HCT116 (cell line): ENCODE results near the gene DQX1. TPM values are rescaled to one million over a fixed set of nuclear protein-coding genes. Genes with fewer than 3 reads are reported as not detected.

ENCODE experiments used
- ATAC-seq: fragments of 200-7000 bp; cut with Tn5 transposase; 2 replicates; pipeline ENCODE4 v1.9.1; 2020; ENCODE audit warnings: mild to moderate bottlenecking, moderate library complexity
- BruUV-seq: library from RNA; stranded (reverse); fragments of 400-500 nt; replicated peaks from 2 replicates; lab custom pipeline; 2021; lab: Mats Ljungman, UMichigan
- CTCF ChIA-PET: fragments of 300-600 bp; sonication (Branson Sonifier 250); formaldehyde crosslinking; loops from one replicate; lab custom pipeline; 2021; ENCODE audit warnings: antibody characterized with exemption; lab: Charles Lee
- POLR2A ChIA-PET: fragments of 300-600, 350-600 bp; sonication (Branson Sonifier 250); formaldehyde crosslinking; loops from one replicate; lab custom pipeline; 2021; ENCODE audit warnings: antibody characterized with exemption; lab: Charles Lee
- RAD21 ChIA-PET, 2 experiments: fragments of 300-600 bp; sonication (Branson Sonifier 250); formaldehyde crosslinking; loops; one replicate each; lab custom pipeline; 2023; ENCODE audit warnings: low total read pairs in 2 of 2; ENCODE audit not compliant: uncharacterized antibody in 2 of 2, unreplicated experiment in 2 of 2, low non-redundant PET in 1 of 2; lab: Charles Lee
- DNase-seq: peaks from one replicate; pipeline ENCODE4 v3.0.0-alpha.2; 2010; ENCODE audit warnings: low read depth, low spot score
- H2AFZ ChIP-seq: fragments of 200-600 bp; shearing (Covaris generic), sonication (generic); 2 replicates; pipeline ENCODE4 v1.6.1; 2017; ENCODE audit warnings: low read depth, mixed run types, mixed read lengths, antibody characterized with exemption, low read length; ENCODE audit not compliant: poor library complexity, severe bottlenecking
- H3K27ac ChIP-seq: 2 replicates; pipeline ENCODE4 v1.5.1; 2012; ENCODE audit warnings: low read depth, low read length
- H3K27me3 ChIP-seq: fragments of 200-600 bp; sonication (generic); 2 replicates; pipeline ENCODE4 v1.6.1; 2016; ENCODE audit warnings: mixed run types, low read length, mixed read lengths; ENCODE audit not compliant: insufficient read depth
- H3K36me3 ChIP-seq, 2 experiments: fragments of 200-500 bp in 1 of 2; fragments of 200-600 bp in 1 of 2; sonication (Bioruptor generic) in 1 of 2; sonication (generic) in 1 of 2; 2 replicates each; pipeline versions ENCODE4 v1.5.1 to v1.6.1; 2014 to 2016; ENCODE audit warnings: low read length in 2 of 2, inconsistent platforms in 1 of 2, mixed read lengths in 1 of 2, mixed run types in 1 of 2; ENCODE audit not compliant: insufficient read depth in 2 of 2, control insufficient read depth in 1 of 2
- H3K4me1 ChIP-seq, 2 experiments: fragments of 200-600 bp in 1 of 2; sonication (generic) in 1 of 2; 2 replicates each; pipeline versions ENCODE4 v1.5.1 to v1.6.1; 2012 to 2017; ENCODE audit warnings: low read length in 2 of 2, inconsistent platforms in 1 of 2, mild to moderate bottlenecking in 1 of 2, mixed read lengths in 1 of 2, mixed run types in 1 of 2, moderate library complexity in 1 of 2; ENCODE audit not compliant: insufficient read depth in 2 of 2, control insufficient read depth in 1 of 2
- H3K4me2 ChIP-seq: fragments of 200-600 bp; sonication (generic); 2 replicates; pipeline ENCODE4 v1.6.1; 2017; ENCODE audit warnings: mixed run types, low read length, mixed read lengths
- H3K4me3 ChIP-seq, 2 experiments: fragments of 200-600 bp in 1 of 2; sonication (generic) in 1 of 2; replicated peaks in 1 of 2; 2 replicates each; pipeline ENCODE4 v1.5.1; 2011 to 2016; ENCODE audit warnings: low read length in 2 of 2, control low read depth in 1 of 2, low read depth in 1 of 2, mild to moderate bottlenecking in 1 of 2, mixed read lengths in 1 of 2, mixed run types in 1 of 2
- H3K79me2 ChIP-seq: fragments of 200-600 bp; sonication (generic); 2 replicates; pipeline ENCODE4 v1.6.1; 2017; ENCODE audit warnings: mild to moderate bottlenecking, mixed run types, low read length, moderate library complexity, mixed read lengths; ENCODE audit not compliant: insufficient read depth
- H3K9ac ChIP-seq: fragments of 200-600 bp; sonication (generic); 2 replicates; pipeline ENCODE4 v1.6.1; 2016; ENCODE audit warnings: low read length, mixed read lengths
- H3K9me2 ChIP-seq: fragments of 200-600 bp; sonication (generic), shearing (Covaris generic); 2 replicates; pipeline ENCODE4 v1.6.1; 2017; ENCODE audit warnings: mixed run types, mild to moderate bottlenecking, moderate library complexity; ENCODE audit not compliant: insufficient read depth
- H3K9me3 ChIP-seq, 2 experiments: fragments of 200-500 bp in 1 of 2; fragments of 200-600 bp in 1 of 2; sonication (Bioruptor generic) in 1 of 2; sonication (generic) in 1 of 2; 2 replicates each; pipeline ENCODE4 v1.6.1; 2014 to 2017; ENCODE audit warnings: low read length in 2 of 2, mixed read lengths in 2 of 2, inconsistent platforms in 1 of 2, low read depth in 1 of 2, mild to moderate bottlenecking in 1 of 2, mixed run types in 1 of 2, moderate library complexity in 1 of 2; ENCODE audit not compliant: control insufficient read depth in 1 of 2, insufficient read depth in 1 of 2
- H4K20me1 ChIP-seq: fragments of 200-600 bp; sonication (generic), shearing (Covaris generic); 2 replicates; pipeline ENCODE4 v1.6.1; 2017; ENCODE audit warnings: mixed run types, mild to moderate bottlenecking, moderate library complexity; ENCODE audit not compliant: insufficient read depth
- CEBPB ChIP-seq: IDR thresholded peaks from 2 replicates; pipeline ENCODE4 v1.6.1; 2012; ENCODE audit warnings: low read depth
- EGR1 ChIP-seq: IDR thresholded peaks from 2 replicates; pipeline ENCODE4 v1.6.1; 2012; ENCODE audit warnings: low read depth
- EZH2 ChIP-seq: fragments of 200-600 bp; sonication (generic); IDR thresholded peaks from 2 replicates; pipeline ENCODE4 v1.6.1; 2017; ENCODE audit warnings: antibody characterized with exemption, mixed run types
- POLR2A ChIP-seq: IDR thresholded peaks from 2 replicates; pipeline ENCODE4 v1.7.0; 2011; ENCODE audit warnings: borderline replicate concordance; ENCODE audit not compliant: insufficient read depth, insufficient read length; ENCODE audit errors: extremely low read depth
- RAD21 ChIP-seq: IDR thresholded peaks from 2 replicates; pipeline ENCODE4 v1.6.1; 2012; ENCODE audit warnings: low read depth, mild to moderate bottlenecking
- SIN3A ChIP-seq: IDR thresholded peaks from 2 replicates; pipeline ENCODE4 v1.6.1; 2012; ENCODE audit warnings: low read depth
- SP1 ChIP-seq: IDR thresholded peaks from 2 replicates; pipeline ENCODE4 v1.6.1; 2012; ENCODE audit warnings: low read depth
- intact Hi-C: fragments of 100-400 bp; cut with micrococcal nuclease; formaldehyde crosslinking; loops from 2 replicates; pipeline ENCODE4 v1.10.0; 2022
- total RNA-seq: library from RNA; stranded (reverse); gene quantifications from one replicate; pipeline ENCODE4 v1.2.1, GENCODE V29; 2021; ENCODE audit not compliant: unreplicated experiment
- TF ChIP-seq, protein P1 (sequence below), 3 experiments: fragments of 200-600 bp in 1 of 3; sonication (generic) in 1 of 3; IDR thresholded peaks in 2 of 3; conservative IDR thresholded peaks in 1 of 3; 2 replicates each; pipeline ENCODE4 v1.5.1; 2012 to 2017; ENCODE audit warnings: low read depth in 2 of 3, low read length in 2 of 3, antibody characterized with exemption in 1 of 3, borderline replicate concordance in 1 of 3, control low read depth in 1 of 3, mild to moderate bottlenecking in 1 of 3, mixed read lengths in 1 of 3, mixed run types in 1 of 3, moderate library complexity in 1 of 3; ENCODE audit not compliant: insufficient read depth in 1 of 3
- TF ChIP-seq, protein P2 (sequence below): IDR thresholded peaks from 2 replicates; pipeline ENCODE4 v1.6.1; 2012; ENCODE audit warnings: low read depth
- TF ChIP-seq, protein P3 (sequence below): IDR thresholded peaks from 2 replicates; pipeline ENCODE4 v1.6.1; 2012
- TF ChIP-seq, protein P4 (sequence below): IDR thresholded peaks from 2 replicates; pipeline ENCODE4 v1.6.1; 2012

Gene DQX1
- total RNA-seq, 1 experiment from 2014 or later = 0.98 TPM

DNA sequence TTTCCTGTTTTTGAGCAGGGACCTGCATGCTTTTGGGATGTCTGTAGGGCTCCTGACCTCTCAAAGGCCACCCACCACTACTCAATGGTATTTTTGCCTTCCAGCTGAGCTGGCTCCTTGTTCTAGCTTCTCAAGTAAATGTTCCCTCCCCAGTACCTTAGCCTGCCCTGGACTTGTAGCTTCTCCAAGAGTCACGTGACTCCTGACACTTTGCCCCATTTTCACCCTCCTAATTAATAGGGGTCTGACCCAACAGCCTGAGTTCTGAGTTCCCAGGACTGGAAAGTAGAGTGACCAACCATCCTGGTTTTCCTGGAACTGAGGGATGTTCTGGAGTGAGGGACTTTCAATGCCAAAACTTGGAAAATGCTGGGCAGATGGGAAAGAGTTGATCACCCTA lies 30.6 kb downstream of the DQX1 start:
- Histone ChIP-seq H3K4me1 (no peaks in the 10 kb centered on the region), H3K4me2 (no peak overlapping the region), H3K9me3 (no peaks in the 10 kb centered on the region), H4K20me1 (no peaks in the 10 kb centered on the region), H3K79me2 (no peaks in the 10 kb centered on the region)
- intact Hi-C loops = no loop called here
- CTCF ChIA-PET = no interaction called here
- no peak for DNase-seq
- TF ChIP-seq, protein P1, sequence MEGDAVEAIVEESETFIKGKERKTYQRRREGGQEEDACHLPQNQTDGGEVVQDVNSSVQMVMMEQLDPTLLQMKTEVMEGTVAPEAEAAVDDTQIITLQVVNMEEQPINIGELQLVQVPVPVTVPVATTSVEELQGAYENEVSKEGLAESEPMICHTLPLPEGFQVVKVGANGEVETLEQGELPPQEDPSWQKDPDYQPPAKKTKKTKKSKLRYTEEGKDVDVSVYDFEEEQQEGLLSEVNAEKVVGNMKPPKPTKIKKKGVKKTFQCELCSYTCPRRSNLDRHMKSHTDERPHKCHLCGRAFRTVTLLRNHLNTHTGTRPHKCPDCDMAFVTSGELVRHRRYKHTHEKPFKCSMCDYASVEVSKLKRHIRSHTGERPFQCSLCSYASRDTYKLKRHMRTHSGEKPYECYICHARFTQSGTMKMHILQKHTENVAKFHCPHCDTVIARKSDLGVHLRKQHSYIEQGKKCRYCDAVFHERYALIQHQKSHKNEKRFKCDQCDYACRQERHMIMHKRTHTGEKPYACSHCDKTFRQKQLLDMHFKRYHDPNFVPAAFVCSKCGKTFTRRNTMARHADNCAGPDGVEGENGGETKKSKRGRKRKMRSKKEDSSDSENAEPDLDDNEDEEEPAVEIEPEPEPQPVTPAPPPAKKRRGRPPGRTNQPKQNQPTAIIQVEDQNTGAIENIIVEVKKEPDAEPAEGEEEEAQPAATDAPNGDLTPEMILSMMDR (IDR thresholded peaks at IDR 0.05 in 2 of 3, conservative IDR thresholded peaks at IDR 0.05 in 1 of 3; ENCODE audit: borderline replicate concordance in 1 of 3, insufficient read depth in 1 of 3, low read depth in 2 of 3, low read length in 2 of 3) = no peak
- no peak for TF ChIP-seq EGR1
- TF ChIP-seq CEBPB = no peak
- no peak for TF ChIP-seq RAD21
- TF ChIP-seq, protein P2, sequence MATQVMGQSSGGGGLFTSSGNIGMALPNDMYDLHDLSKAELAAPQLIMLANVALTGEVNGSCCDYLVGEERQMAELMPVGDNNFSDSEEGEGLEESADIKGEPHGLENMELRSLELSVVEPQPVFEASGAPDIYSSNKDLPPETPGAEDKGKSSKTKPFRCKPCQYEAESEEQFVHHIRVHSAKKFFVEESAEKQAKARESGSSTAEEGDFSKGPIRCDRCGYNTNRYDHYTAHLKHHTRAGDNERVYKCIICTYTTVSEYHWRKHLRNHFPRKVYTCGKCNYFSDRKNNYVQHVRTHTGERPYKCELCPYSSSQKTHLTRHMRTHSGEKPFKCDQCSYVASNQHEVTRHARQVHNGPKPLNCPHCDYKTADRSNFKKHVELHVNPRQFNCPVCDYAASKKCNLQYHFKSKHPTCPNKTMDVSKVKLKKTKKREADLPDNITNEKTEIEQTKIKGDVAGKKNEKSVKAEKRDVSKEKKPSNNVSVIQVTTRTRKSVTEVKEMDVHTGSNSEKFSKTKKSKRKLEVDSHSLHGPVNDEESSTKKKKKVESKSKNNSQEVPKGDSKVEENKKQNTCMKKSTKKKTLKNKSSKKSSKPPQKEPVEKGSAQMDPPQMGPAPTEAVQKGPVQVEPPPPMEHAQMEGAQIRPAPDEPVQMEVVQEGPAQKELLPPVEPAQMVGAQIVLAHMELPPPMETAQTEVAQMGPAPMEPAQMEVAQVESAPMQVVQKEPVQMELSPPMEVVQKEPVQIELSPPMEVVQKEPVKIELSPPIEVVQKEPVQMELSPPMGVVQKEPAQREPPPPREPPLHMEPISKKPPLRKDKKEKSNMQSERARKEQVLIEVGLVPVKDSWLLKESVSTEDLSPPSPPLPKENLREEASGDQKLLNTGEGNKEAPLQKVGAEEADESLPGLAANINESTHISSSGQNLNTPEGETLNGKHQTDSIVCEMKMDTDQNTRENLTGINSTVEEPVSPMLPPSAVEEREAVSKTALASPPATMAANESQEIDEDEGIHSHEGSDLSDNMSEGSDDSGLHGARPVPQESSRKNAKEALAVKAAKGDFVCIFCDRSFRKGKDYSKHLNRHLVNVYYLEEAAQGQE = no peak
- TF ChIP-seq POLR2A = no peak
- no peak for TF ChIP-seq SIN3A
- TF ChIP-seq EZH2 = no peak
- TF ChIP-seq SP1 = no peak
- TF ChIP-seq, protein P3, sequence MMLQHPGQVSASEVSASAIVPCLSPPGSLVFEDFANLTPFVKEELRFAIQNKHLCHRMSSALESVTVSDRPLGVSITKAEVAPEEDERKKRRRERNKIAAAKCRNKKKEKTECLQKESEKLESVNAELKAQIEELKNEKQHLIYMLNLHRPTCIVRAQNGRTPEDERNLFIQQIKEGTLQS = no peak
- TF ChIP-seq, protein P4, sequence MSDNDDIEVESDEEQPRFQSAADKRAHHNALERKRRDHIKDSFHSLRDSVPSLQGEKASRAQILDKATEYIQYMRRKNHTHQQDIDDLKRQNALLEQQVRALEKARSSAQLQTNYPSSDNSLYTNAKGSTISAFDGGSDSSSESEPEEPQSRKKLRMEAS = no peak
- TF ChIP-seq, all 23 proteins: peak for 0
- Histone ChIP-seq H3K27me3 (no peaks in the 10 kb centered on the region), H3K9ac (no peak overlapping the region), H3K36me3 (peaks cover 4 to 17% of the 10 kb centered on the region in 2 experiments; a peak in 2 of 4 replicates), H3K9me2 (no peaks in the 10 kb centered on the region), H2AFZ (no peak overlapping the region), H3K4me3 (no peak overlapping the region), H3K27ac (no peak overlapping the region)
- RAD21 ChIA-PET = no interaction called here
- POLR2A ChIA-PET = no interaction called here
- ATAC-seq = no peak
- BruUV-seq = TSS peak; percentile 4
